Astrocyte of the cerebellum (primary cell): ENCODE data around the gene UBE2L3.
"Not testable (repeated sequence)": the region's sequence is repeated elsewhere in the genome, so short reads cannot be mapped to it uniquely, and the experiment has no call there.

ENCODE experiments used
- DNase-seq: peaks from one replicate; pipeline ENCODE4 v3.0.0-alpha.2; 2011; ENCODE audit warnings: low read depth
- H3K4me3 ChIP-seq: 2 replicates; pipeline ENCODE4 v1.5.1; 2011; ENCODE audit warnings: mild to moderate bottlenecking, low read depth, low read length, moderate library complexity
- CTCF ChIP-seq: IDR thresholded peaks from 2 replicates; pipeline ENCODE4 v1.5.1; 2012; ENCODE audit warnings: low read length, low read depth, moderate library complexity, mild to moderate bottlenecking; ENCODE audit errors: missing control alignments
- in situ Hi-C: cut with HindIII; loops from 2 replicates; pipeline ENCODE4 v1.10.0; 2017; ENCODE audit warnings: low sequenced_read_pairs

The UBE2L3 gene

GRCh38 chr22:21573293-21573734 lies 5.8 kb downstream of the UBE2L3 start:
- in situ Hi-C loops: no loop called here
- H3K4me3 ChIP-seq: no peak overlapping the region
- DNase-seq: no peak
- no peak for TF ChIP-seq CTCF

GRCh38 chr22:21573750-21574494 lies 6.4 kb downstream of the UBE2L3 start:
- no peak for TF ChIP-seq CTCF
- in situ Hi-C loops: no loop called here

GRCh38 chr22:21579474-21579851 lies 11.9 kb downstream of the UBE2L3 start:
- H3K4me3 ChIP-seq: no peak overlapping the region
- no peak for TF ChIP-seq CTCF
- in situ Hi-C loops: no loop called here
- DNase-seq: no peak

More at GRCh38 chr22:21573750-21574494, 6.4 kb downstream of the UBE2L3 start:
- H3K4me3 ChIP-seq: no peak overlapping the region
- DNase-seq: no peak

GRCh38 chr22:21580623-21581007 lies 13.1 kb downstream of the UBE2L3 start:
- DNase-seq, H3K4me3 ChIP-seq, in situ Hi-C loops: not testable (repeated sequence)

GRCh38 chr22:21581009-21581713 lies 13.6 kb downstream of the UBE2L3 start:
- DNase-seq, in situ Hi-C loops, H3K4me3 ChIP-seq: not testable (repeated sequence)

- no peak for TF ChIP-seq CTCF
- no peak overlapping the region for H3K4me3 ChIP-seq
- DNase-seq: no peak
- in situ Hi-C loops: no loop called here
Observed at GRCh38 chr22:21582801-21583740, 15.6 kb downstream of the UBE2L3 start.

GRCh38 chr22:21585389-21585788 lies 17.9 kb downstream of the UBE2L3 start:
- H3K4me3 ChIP-seq: no peak overlapping the region
- no peak for DNase-seq
- TF ChIP-seq CTCF: no peak
- in situ Hi-C loops: no loop called here
